Ishikawa (cell line): ENCODE results near the gene THEM4.

Source experiments
- TCF12 ChIP-seq: IDR thresholded peaks from 2 replicates; pipeline ENCODE4 v1.6.1; 2012; ENCODE audit warnings: low read depth
- YY1 ChIP-seq: IDR thresholded peaks from 2 replicates; pipeline ENCODE4 v1.6.1; 2012; ENCODE audit warnings: low read depth

DNA sequence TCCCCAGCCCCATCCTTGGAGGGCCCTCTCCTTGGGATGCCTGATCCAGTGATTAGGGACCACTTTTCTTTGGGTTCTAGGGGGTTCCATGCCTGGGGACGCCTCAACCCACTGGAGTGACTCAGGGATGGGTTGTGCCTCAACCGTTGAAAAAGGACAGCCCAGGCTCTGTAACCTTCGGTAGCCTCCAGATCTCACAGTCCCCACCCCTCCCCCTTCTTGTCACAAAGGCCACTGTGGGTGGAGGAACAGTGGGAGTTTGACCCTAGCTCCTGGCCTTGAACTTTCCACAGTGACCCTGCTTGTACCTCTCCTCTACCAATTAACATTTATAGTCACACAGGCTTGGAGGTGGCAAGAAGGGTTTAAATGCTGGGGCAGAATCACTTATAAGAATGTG, 75.1 kb downstream of the THEM4 start:
- TF ChIP-seq YY1 (no peak), TCF12 (no peak)
